Hematopoietic multipotent progenitor cell treated with erythropoietin and hydrocortisone succinate and interleukin-3 and kit ligand, for 4 days (in vitro differentiated cells): ENCODE measurements around the gene ODAD4.
"Not testable (repeated sequence)": the region's sequence is repeated elsewhere in the genome, so short reads cannot be mapped to it uniquely, and the experiment has no call there.

Source experiments
- DNase-seq: peaks from one replicate; pipeline ENCODE4 v3.0.0-alpha.2; 2015

ODAD4 gene

GRCh38 chr17:42010898-42011516 lies 80.6 kb downstream of the ODAD4 start:
- DNase-seq: peak; percentile 63

- not testable (repeated sequence) for DNase-seq
These were observed 81.9 kb downstream of the ODAD4 start for GRCh38 chr17:42012363-42012762.

DNA sequence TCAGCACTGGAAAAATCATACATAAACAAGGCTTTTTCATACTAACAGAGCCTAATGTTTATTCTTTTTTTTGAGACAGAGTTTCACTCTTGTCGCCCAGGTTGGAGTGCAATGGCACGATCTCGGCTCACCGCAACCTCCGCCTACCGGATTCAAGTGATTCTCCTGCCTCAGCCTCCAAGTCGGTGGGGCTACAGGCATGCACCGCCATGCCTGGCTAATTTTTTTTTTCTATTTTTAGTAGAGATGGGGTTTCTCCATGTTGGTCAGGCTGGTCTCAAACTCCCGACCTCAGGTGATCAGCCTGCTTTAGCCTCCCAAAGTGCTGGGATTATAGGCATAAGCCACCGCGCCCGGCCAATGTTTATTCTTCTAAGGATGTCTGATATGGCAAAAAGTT lies 83.3 kb downstream of the ODAD4 start:
- not testable (repeated sequence) for DNase-seq
